ENCODE results near the gene JUNB. TPM values are rescaled to one million over a fixed set of nuclear protein-coding genes. Genes with fewer than 3 reads are reported as not detected.
"Not testable (repeated sequence)": the region's sequence is repeated elsewhere in the genome, so short reads cannot be mapped to it uniquely, and the experiment has no call there.

Gene JUNB
- total and polyA plus RNA-seq, 9 donors: 17.8 to 157 (median 56.5) TPM

GRCh38 chr19:12794196-12794941 is 3.1 kb downstream of the JUNB start:
- peak; percentile 43 for DNase-seq
- peak overlapping the region; percentile 98 for H3K4me3 ChIP-seq (ENCODE audit: low read length)
- peaks cover 36% of the 10 kb centered on the region for H3K4me1 ChIP-seq (ENCODE audit: control insufficient read depth, insufficient read depth, low read length)
- H3K36me3 ChIP-seq (ENCODE audit: control insufficient read depth, insufficient read depth, low read length): peaks cover 12% of the 10 kb centered on the region
- H3K27ac ChIP-seq (ENCODE audit: low read length): peak overlapping the region; percentile 99
- WGBS (ENCODE audit: insufficient coverage): 86% methylated on average over 4 of the region's 7 CpGs
- H3K27me3 ChIP-seq (ENCODE audit: control insufficient read depth, insufficient read depth, low read length): no peaks in the 10 kb centered on the region
- H3K9me3 ChIP-seq (replicated peaks; ENCODE audit: control insufficient read depth, low read depth, low read length): no peaks in the 10 kb centered on the region

- H3K4me3 ChIP-seq (ENCODE audit: low read length): no peak overlapping the region
These were observed 3.7 kb downstream of the JUNB start for GRCh38 chr19:12794971-12795381.

GRCh38 chr19:12796146-12797071 is 5.1 kb downstream of the JUNB start:
- WGBS (ENCODE audit: insufficient coverage): 9% methylated on average over 15 of the region's 18 CpGs
- Histone ChIP-seq H3K4me1 (ENCODE audit: control insufficient read depth, insufficient read depth, low read length) (peaks cover 31% of the 10 kb centered on the region), H3K36me3 (ENCODE audit: control insufficient read depth, insufficient read depth, low read length) (peaks cover 21% of the 10 kb centered on the region), H3K27ac (ENCODE audit: low read length) (peak overlapping the region; percentile 43), H3K27me3 (ENCODE audit: control insufficient read depth, insufficient read depth, low read length) (peaks cover 3% of the 10 kb centered on the region), H3K4me3 (ENCODE audit: low read length) (no peak overlapping the region), H3K9me3 (replicated peaks; ENCODE audit: control insufficient read depth, low read depth, low read length) (no peaks in the 10 kb centered on the region)
- peak; percentile 89 for DNase-seq

More at GRCh38 chr19:12794971-12795381, 3.7 kb downstream of the JUNB start:
- Histone ChIP-seq H3K27me3 (ENCODE audit: control insufficient read depth, insufficient read depth, low read length) (no peaks in the 10 kb centered on the region), H3K36me3 (ENCODE audit: control insufficient read depth, insufficient read depth, low read length) (peaks cover 18% of the 10 kb centered on the region), H3K27ac (ENCODE audit: low read length) (no peak overlapping the region), H3K4me1 (ENCODE audit: control insufficient read depth, insufficient read depth, low read length) (peaks cover 31% of the 10 kb centered on the region), H3K9me3 (replicated peaks; ENCODE audit: control insufficient read depth, low read depth, low read length) (no peaks in the 10 kb centered on the region)
- 98% methylated on average over 8 of the region's 9 CpGs for WGBS (ENCODE audit: insufficient coverage)
- no peak for DNase-seq

GRCh38 chr19:12797141-12797587 is 5.9 kb downstream of the JUNB start:
- Histone ChIP-seq H3K9me3 (replicated peaks; ENCODE audit: control insufficient read depth, low read depth, low read length) (no peaks in the 10 kb centered on the region), H3K27ac (ENCODE audit: low read length) (no peak overlapping the region), H3K4me3 (ENCODE audit: low read length) (no peak overlapping the region), H3K27me3 (ENCODE audit: control insufficient read depth, insufficient read depth, low read length) (peaks cover 3% of the 10 kb centered on the region), H3K4me1 (ENCODE audit: control insufficient read depth, insufficient read depth, low read length) (peaks cover 35% of the 10 kb centered on the region), H3K36me3 (ENCODE audit: control insufficient read depth, insufficient read depth, low read length) (peaks cover 21% of the 10 kb centered on the region)
- 87% methylated on average over 4 of the region's 6 CpGs for WGBS (ENCODE audit: insufficient coverage)
- no peak for DNase-seq

- Histone ChIP-seq H3K36me3 (ENCODE audit: control insufficient read depth, insufficient read depth, low read length) (peaks cover 21% of the 10 kb centered on the region), H3K4me1 (ENCODE audit: control insufficient read depth, insufficient read depth, low read length) (peaks cover 39% of the 10 kb centered on the region)
- H3K27me3 ChIP-seq (ENCODE audit: control insufficient read depth, insufficient read depth, low read length); H3K4me3 ChIP-seq (ENCODE audit: low read length); H3K27ac ChIP-seq (ENCODE audit: low read length); H3K9me3 ChIP-seq (replicated peaks; ENCODE audit: control insufficient read depth, low read depth, low read length); DNase-seq: not testable (repeated sequence)
- 91% methylated on average over 6 of the region's 7 CpGs for WGBS (ENCODE audit: insufficient coverage)
These were observed 6.3 kb downstream of the JUNB start for GRCh38 chr19:12797607-12798006.

GRCh38 chr19:12799742-12800465 is 8.6 kb downstream of the JUNB start:
- no peak for DNase-seq
- H3K4me3 ChIP-seq (ENCODE audit: low read length): no peak overlapping the region
- H3K27me3 ChIP-seq (ENCODE audit: control insufficient read depth, insufficient read depth, low read length): peaks cover 5% of the 10 kb centered on the region
- 88% methylated on average over 15 of the region's 18 CpGs for WGBS (ENCODE audit: insufficient coverage)
- H3K4me1 ChIP-seq (ENCODE audit: control insufficient read depth, insufficient read depth, low read length): peaks cover 28% of the 10 kb centered on the region
- peaks cover 21% of the 10 kb centered on the region for H3K36me3 ChIP-seq (ENCODE audit: control insufficient read depth, insufficient read depth, low read length)
- H3K27ac ChIP-seq (ENCODE audit: low read length): no peak overlapping the region
- no peaks in the 10 kb centered on the region for H3K9me3 ChIP-seq (replicated peaks; ENCODE audit: control insufficient read depth, low read depth, low read length)

GRCh38 chr19:12800466-12800770 is 9.1 kb downstream of the JUNB start:
- DNase-seq: no peak
- H3K4me3 ChIP-seq (ENCODE audit: low read length): no peak overlapping the region
- WGBS (ENCODE audit: insufficient coverage): no CpG with 5 or more reads among the region's 1 CpG
- no peak overlapping the region for H3K27ac ChIP-seq (ENCODE audit: low read length)
- H3K4me1 ChIP-seq (ENCODE audit: control insufficient read depth, insufficient read depth, low read length): peaks cover 28% of the 10 kb centered on the region
- H3K9me3 ChIP-seq (replicated peaks; ENCODE audit: control insufficient read depth, low read depth, low read length): no peaks in the 10 kb centered on the region
- peaks cover 21% of the 10 kb centered on the region for H3K36me3 ChIP-seq (ENCODE audit: control insufficient read depth, insufficient read depth, low read length)
- H3K27me3 ChIP-seq (ENCODE audit: control insufficient read depth, insufficient read depth, low read length): peaks cover 5% of the 10 kb centered on the region

GRCh38 chr19:12800923-12801465 is 9.7 kb downstream of the JUNB start:
- Histone ChIP-seq H3K27me3 (ENCODE audit: control insufficient read depth, insufficient read depth, low read length) (peaks cover 5% of the 10 kb centered on the region), H3K4me3 (ENCODE audit: low read length) (peak overlapping the region; percentile 96), H3K27ac (ENCODE audit: low read length) (peak overlapping the region; percentile 79), H3K36me3 (ENCODE audit: control insufficient read depth, insufficient read depth, low read length) (peaks cover 21% of the 10 kb centered on the region), H3K9me3 (replicated peaks; ENCODE audit: control insufficient read depth, low read depth, low read length) (no peaks in the 10 kb centered on the region), H3K4me1 (ENCODE audit: control insufficient read depth, insufficient read depth, low read length) (peaks cover 28% of the 10 kb centered on the region)
- DNase-seq: peak; percentile 30
- WGBS (ENCODE audit: insufficient coverage): 4% methylated on average over 33 of the region's 38 CpGs

GRCh38 chr19:12801466-12802266 is 10.4 kb downstream of the JUNB start, which contains the start of the genes PRDX2 and THSD8:
TSS of gene PRDX2 (minus strand) at chr19:12801800. CDS start at chr19:12801261, 539 bp downstream.
TSS of gene THSD8 (plus strand) at chr19:12802069. CDS start at chr19:12802072, 3 bp downstream.
- peaks cover 5% of the 10 kb centered on the region for H3K27me3 ChIP-seq (ENCODE audit: control insufficient read depth, insufficient read depth, low read length)
- peaks cover 21% of the 10 kb centered on the region for H3K36me3 ChIP-seq (ENCODE audit: control insufficient read depth, insufficient read depth, low read length)
- peak; percentile 89 for DNase-seq
- H3K4me3 ChIP-seq (ENCODE audit: low read length): peak within 1 kb of the TSS; percentile 96
- WGBS (ENCODE audit: insufficient coverage): under 1% methylated on average over 78 of the region's 78 CpGs
- no peaks in the 10 kb centered on the region for H3K9me3 ChIP-seq (replicated peaks; ENCODE audit: control insufficient read depth, low read depth, low read length)
- H3K4me1 ChIP-seq (ENCODE audit: control insufficient read depth, insufficient read depth, low read length): peaks cover 28% of the 10 kb centered on the region
- peak within 1 kb of the TSS; percentile 79 for H3K27ac ChIP-seq (ENCODE audit: low read length)

All from muscle of leg (tissue), 11 donors.